Gastrocnemius medialis (tissue), 4 donors: Measurements from ENCODE around the gene ZNF793.

Source experiments
- CTCF ChIP-seq, 5 experiments: fragments of 450-650 bp in 3 of 5; fragments of 200-600 bp in 2 of 5; sonication (generic) in 2 of 5; IDR thresholded peaks in 4 of 5; conservative IDR thresholded peaks in 1 of 5; 1 replicate in 4 of 5; 2 replicates in 1 of 5; pipeline ENCODE4 v1.5.1; 2016 to 2019; ENCODE audit warnings: antibody characterized with exemption in 5 of 5, mild to moderate bottlenecking in 3 of 5, moderate library complexity in 3 of 5
- POLR2A ChIP-seq, 2 donors: fragments of 450-650 bp; IDR thresholded peaks; one replicate each; pipeline ENCODE4 v1.6.1; 2017; ENCODE audit warnings: antibody characterized with exemption in 2 of 2, mild to moderate bottlenecking in 2 of 2, moderate library complexity in 2 of 2

GRCh38 chr19:37467608-37468090, 39.1 kb upstream of the ZNF793 start:
- TF ChIP-seq CTCF (IDR thresholded peaks at IDR 0.05 in 4 of 5, conservative IDR thresholded peaks at IDR 0.05 in 1 of 5) (no peak), POLR2A (IDR thresholded peaks at IDR 0.05) (no peak)
